ENCODE results near the gene TACC2.

The TACC2 gene

DNA sequence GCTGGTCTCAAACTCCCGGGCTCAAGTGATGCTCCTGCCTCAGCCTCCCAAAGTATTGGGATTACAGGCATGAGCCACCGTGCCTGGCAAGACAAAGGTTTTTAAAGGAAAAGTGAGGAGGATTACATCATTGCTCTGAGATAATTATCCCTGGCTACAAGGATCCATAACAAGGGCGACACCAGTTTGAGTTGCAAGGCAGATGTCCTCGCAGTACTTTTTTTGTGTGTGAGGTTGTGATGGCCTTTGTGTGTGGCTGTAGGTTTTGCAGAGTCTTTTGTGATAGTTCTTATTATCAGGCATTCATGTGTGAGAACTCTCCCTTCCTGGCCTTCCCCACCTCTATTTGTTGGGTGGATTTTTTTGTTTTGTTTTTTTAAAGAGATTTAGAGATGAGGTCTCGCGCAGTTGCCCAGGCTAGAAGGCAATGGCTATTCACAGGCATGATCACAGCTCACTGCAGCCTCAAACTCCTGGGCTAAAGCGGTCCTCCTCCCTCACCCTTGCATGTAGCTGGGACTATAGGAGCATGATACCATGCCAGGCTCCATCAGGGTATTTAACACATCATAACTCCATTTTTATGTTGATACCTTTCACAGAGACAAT is 292.2 kb downstream of the TACC2 start:
- TF ChIP-seq TAF1 (IDR thresholded peaks at IDR 0.05; ENCODE audit: borderline replicate concordance, insufficient read depth, low read length) = no peak
- no peak for TF ChIP-seq SIN3A (IDR thresholded peaks at IDR 0.05; ENCODE audit: borderline replicate concordance, insufficient read depth, low read length)
- TF ChIP-seq POLR2AphosphoS5 (IDR thresholded peaks at IDR 0.05; ENCODE audit: low read depth, low read length) = no peak
- no peak for TF ChIP-seq FOXP2 (optimal IDR thresholded peaks at IDR 0.05; ENCODE audit: borderline replicate concordance, extremely low read depth, extremely low read length, insufficient read depth)
- TF ChIP-seq, protein P1, sequence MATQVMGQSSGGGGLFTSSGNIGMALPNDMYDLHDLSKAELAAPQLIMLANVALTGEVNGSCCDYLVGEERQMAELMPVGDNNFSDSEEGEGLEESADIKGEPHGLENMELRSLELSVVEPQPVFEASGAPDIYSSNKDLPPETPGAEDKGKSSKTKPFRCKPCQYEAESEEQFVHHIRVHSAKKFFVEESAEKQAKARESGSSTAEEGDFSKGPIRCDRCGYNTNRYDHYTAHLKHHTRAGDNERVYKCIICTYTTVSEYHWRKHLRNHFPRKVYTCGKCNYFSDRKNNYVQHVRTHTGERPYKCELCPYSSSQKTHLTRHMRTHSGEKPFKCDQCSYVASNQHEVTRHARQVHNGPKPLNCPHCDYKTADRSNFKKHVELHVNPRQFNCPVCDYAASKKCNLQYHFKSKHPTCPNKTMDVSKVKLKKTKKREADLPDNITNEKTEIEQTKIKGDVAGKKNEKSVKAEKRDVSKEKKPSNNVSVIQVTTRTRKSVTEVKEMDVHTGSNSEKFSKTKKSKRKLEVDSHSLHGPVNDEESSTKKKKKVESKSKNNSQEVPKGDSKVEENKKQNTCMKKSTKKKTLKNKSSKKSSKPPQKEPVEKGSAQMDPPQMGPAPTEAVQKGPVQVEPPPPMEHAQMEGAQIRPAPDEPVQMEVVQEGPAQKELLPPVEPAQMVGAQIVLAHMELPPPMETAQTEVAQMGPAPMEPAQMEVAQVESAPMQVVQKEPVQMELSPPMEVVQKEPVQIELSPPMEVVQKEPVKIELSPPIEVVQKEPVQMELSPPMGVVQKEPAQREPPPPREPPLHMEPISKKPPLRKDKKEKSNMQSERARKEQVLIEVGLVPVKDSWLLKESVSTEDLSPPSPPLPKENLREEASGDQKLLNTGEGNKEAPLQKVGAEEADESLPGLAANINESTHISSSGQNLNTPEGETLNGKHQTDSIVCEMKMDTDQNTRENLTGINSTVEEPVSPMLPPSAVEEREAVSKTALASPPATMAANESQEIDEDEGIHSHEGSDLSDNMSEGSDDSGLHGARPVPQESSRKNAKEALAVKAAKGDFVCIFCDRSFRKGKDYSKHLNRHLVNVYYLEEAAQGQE (IDR thresholded peaks at IDR 0.05; ENCODE audit: insufficient read depth in 1 of 2, low read depth in 2 of 2, low read length in 2 of 2) = no peak

DNA sequence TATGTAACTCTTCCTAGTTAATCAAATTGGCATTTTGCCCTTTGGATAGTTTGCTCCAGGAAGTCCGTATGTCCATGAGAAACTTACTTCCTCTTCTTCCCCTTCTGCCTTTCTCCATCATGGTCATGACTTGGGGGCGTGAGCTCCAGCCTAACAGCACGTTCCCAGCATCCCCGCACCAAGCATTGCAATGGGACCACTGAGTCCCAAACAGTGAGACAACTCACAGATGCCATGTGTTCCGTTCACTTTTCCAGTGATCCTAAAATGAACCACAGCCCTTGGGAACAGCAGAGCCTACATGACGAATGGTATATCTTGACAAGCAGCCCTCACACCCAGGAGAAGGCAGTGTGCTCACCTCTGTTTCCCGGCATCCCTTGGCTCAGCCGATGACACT is 292.8 kb downstream of the TACC2 start:
- TF ChIP-seq POLR2AphosphoS5 (IDR thresholded peaks at IDR 0.05; ENCODE audit: low read depth, low read length) (no peak), FOXP2 (optimal IDR thresholded peaks at IDR 0.05; ENCODE audit: borderline replicate concordance, extremely low read depth, extremely low read length, insufficient read depth) (no peak), SIN3A (IDR thresholded peaks at IDR 0.05; ENCODE audit: borderline replicate concordance, insufficient read depth, low read length) (no peak), TAF1 (IDR thresholded peaks at IDR 0.05; ENCODE audit: borderline replicate concordance, insufficient read depth, low read length) (no peak)
- TF ChIP-seq, protein P1 (IDR thresholded peaks at IDR 0.05; ENCODE audit: insufficient read depth in 1 of 2, low read depth in 2 of 2, low read length in 2 of 2) = no peak

DNA sequence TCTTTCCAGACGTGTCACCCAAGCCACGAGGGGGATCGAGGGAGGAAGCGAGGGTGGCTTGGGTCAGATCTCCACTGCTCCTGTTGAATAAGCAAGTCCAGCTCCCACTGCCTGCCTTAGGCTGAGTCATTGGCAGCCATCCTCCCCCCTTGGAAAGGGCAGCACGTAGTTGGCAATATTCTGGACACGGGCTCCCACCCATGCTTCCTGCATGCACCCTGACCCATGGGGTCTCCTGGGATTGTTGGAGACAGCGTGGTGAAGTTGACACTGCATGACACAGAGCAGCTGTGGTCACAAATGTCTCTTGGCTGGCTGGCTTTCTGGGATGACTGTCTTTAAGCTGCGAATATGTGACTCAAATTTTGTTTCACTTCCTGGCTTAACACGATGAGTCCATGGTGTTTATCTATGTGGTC is 293.3 kb downstream of the TACC2 start:
- TF ChIP-seq FOXP2 (optimal IDR thresholded peaks at IDR 0.05; ENCODE audit: borderline replicate concordance, extremely low read depth, extremely low read length, insufficient read depth) = no peak
- TF ChIP-seq POLR2AphosphoS5 (IDR thresholded peaks at IDR 0.05; ENCODE audit: low read depth, low read length) = no peak
- no peak for TF ChIP-seq SIN3A (IDR thresholded peaks at IDR 0.05; ENCODE audit: borderline replicate concordance, insufficient read depth, low read length)
- TF ChIP-seq, protein P1 (IDR thresholded peaks at IDR 0.05; ENCODE audit: insufficient read depth in 1 of 2, low read depth in 2 of 2, low read length in 2 of 2) = no peak
- TF ChIP-seq TAF1 (IDR thresholded peaks at IDR 0.05; ENCODE audit: borderline replicate concordance, insufficient read depth, low read length) = no peak

DNA sequence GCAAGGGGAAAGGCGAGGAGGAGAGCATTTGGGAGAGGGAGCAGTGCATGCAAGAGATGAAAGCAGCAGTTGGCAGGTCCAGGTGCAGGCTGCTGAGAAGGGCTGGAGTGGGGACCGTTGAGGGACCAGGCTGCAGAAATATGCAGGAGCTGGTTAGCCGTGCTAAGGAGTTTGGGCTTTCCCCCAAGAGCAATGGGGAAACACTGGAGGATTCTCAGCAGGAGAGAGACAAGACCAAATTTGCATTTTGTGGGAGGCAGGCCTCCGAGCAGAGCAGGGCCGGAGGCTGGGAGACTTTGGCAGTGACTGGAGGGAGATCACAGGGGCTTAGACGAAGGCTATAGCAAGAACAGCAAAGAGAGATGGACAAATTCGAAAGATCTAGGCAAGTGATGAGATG is 293.9 kb downstream of the TACC2 start:
- no peak for TF ChIP-seq FOXP2 (optimal IDR thresholded peaks at IDR 0.05; ENCODE audit: borderline replicate concordance, extremely low read depth, extremely low read length, insufficient read depth)
- TF ChIP-seq, protein P1 (IDR thresholded peaks at IDR 0.05; ENCODE audit: insufficient read depth in 1 of 2, low read depth in 2 of 2, low read length in 2 of 2) = no peak

Measured in PFSK-1 (cell line).